Loucy (cell line): Measurements from ENCODE around the gene ATAD3A.

Source experiments
- H2AFZ ChIP-seq: fragments of 200-600 bp; sonication (generic); 2 replicates; pipeline ENCODE4 v1.6.0; 2016; ENCODE audit warnings: antibody characterized with exemption, mild to moderate bottlenecking, low read length, moderate library complexity
- H3F3A ChIP-seq: fragments of 200-600 bp; 2 replicates; pipeline ENCODE4 v1.6.0; 2016; ENCODE audit warnings: antibody characterized with exemption, low read depth, mild to moderate bottlenecking
- H3K27me3 ChIP-seq: fragments of 200-600 bp; sonication (generic); 2 replicates; pipeline ENCODE4 v1.6.1; 2014; ENCODE audit warnings: low read length, mild to moderate bottlenecking; ENCODE audit not compliant: insufficient read depth, poor library complexity, severe bottlenecking
- H3K36me3 ChIP-seq: fragments of 200-600 bp; sonication (generic); 2 replicates; pipeline ENCODE4 v1.6.1; 2016; ENCODE audit warnings: low read length; ENCODE audit not compliant: insufficient read depth
- H3K4me1 ChIP-seq: fragments of 200-600 bp; sonication (generic); 2 replicates; pipeline ENCODE4 v1.5.1; 2014; ENCODE audit warnings: low read length, mild to moderate bottlenecking; ENCODE audit not compliant: insufficient read depth, poor library complexity, severe bottlenecking
- H3K4me2 ChIP-seq: fragments of 200-600 bp; sonication (generic); 2 replicates; pipeline ENCODE4 v1.6.0; 2014; ENCODE audit warnings: antibody characterized with exemption, low read length, low read depth, mild to moderate bottlenecking; ENCODE audit not compliant: poor library complexity, severe bottlenecking
- H3K4me3 ChIP-seq: fragments of 200-600 bp; sonication (generic); 2 replicates; pipeline ENCODE4 v1.5.1; 2014; ENCODE audit warnings: low read length, mild to moderate bottlenecking, mixed read lengths; ENCODE audit not compliant: poor library complexity, severe bottlenecking
- H3K79me2 ChIP-seq: fragments of 200-600 bp; sonication (generic); 2 replicates; pipeline ENCODE4 v1.6.1; 2014; ENCODE audit warnings: low read length; ENCODE audit not compliant: insufficient read depth
- H3K9ac ChIP-seq: fragments of 200-600 bp; sonication (generic); 2 replicates; pipeline ENCODE4 v1.6.0; 2014; ENCODE audit warnings: mild to moderate bottlenecking, low read depth, low read length, moderate library complexity; ENCODE audit not compliant: poor library complexity, severe bottlenecking
- H3K9me2 ChIP-seq: fragments of 200-600 bp; sonication (generic); replicated peaks from 2 replicates; pipeline ENCODE4 v1.6.1; 2016; ENCODE audit warnings: low read depth, low read length, mixed read lengths
- H3K9me3 ChIP-seq: fragments of 200-600 bp; sonication (generic); 2 replicates; pipeline ENCODE4 v1.6.1; 2014; ENCODE audit warnings: mild to moderate bottlenecking, antibody characterized with exemption, low read length, low read depth; ENCODE audit not compliant: insufficient read depth
- H4K20me1 ChIP-seq: fragments of 200-600 bp; sonication (generic); 2 replicates; pipeline ENCODE4 v1.6.0; 2014; ENCODE audit warnings: antibody characterized with exemption, low read length, mild to moderate bottlenecking; ENCODE audit not compliant: insufficient read depth, poor library complexity, severe bottlenecking
- CTCF ChIP-seq: fragments of 200-600 bp; sonication (generic); conservative IDR thresholded peaks from 2 replicates; pipeline ENCODE4 v1.5.1; 2014; ENCODE audit warnings: mild to moderate bottlenecking, antibody characterized with exemption, low read length
- EZH2phosphoT487 ChIP-seq: fragments of 200-600 bp; IDR thresholded peaks from 2 replicates; pipeline ENCODE4 v1.6.1; 2018; ENCODE audit warnings: antibody characterized with exemption, mild to moderate bottlenecking, moderate library complexity, borderline replicate concordance

The ATAD3A gene

DNA sequence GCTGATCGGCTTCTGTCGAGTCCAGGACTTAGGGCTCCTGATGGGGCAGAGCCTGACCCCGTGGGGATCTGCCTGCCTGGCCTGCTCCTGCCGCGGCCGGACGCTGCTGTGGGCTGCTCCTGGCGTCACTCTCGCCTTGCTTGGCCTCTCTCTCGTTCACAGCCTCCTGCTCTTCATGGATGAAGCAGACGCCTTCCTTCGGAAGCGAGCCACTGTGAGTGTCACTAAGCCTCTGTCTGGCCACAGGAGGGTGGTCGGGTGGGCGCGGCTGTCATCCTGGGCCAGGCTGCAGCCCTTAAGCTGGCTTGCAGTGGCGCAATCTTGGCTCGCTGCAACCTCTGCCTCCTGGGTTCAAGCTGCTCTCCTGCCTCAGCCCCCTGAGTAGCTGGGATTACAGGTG, 24.3 kb upstream of the ATAD3A start:
- H3K79me2 ChIP-seq, result no peaks in the 10 kb centered on the region
- no peak overlapping the region for H3K4me3 ChIP-seq
- peaks cover 15% of the 10 kb centered on the region; the same call in 1 of the 2 replicates for H3K36me3 ChIP-seq
- no peak for TF ChIP-seq CTCF
- TF ChIP-seq EZH2phosphoT487, result no peak
- H3K9ac ChIP-seq, result no peak overlapping the region
- no peak overlapping the region for H3K4me2 ChIP-seq
- no peaks in the 10 kb centered on the region for H3K27me3 ChIP-seq
- no peaks in the 10 kb centered on the region for H3F3A ChIP-seq
- H3K9me2 ChIP-seq, result no peaks in the 10 kb centered on the region
- no peaks in the 10 kb centered on the region for H4K20me1 ChIP-seq
- H3K9me3 ChIP-seq, result no peaks in the 10 kb centered on the region
- no peak overlapping the region for H2AFZ ChIP-seq
- H3K4me1 ChIP-seq, result no peaks in the 10 kb centered on the region

DNA sequence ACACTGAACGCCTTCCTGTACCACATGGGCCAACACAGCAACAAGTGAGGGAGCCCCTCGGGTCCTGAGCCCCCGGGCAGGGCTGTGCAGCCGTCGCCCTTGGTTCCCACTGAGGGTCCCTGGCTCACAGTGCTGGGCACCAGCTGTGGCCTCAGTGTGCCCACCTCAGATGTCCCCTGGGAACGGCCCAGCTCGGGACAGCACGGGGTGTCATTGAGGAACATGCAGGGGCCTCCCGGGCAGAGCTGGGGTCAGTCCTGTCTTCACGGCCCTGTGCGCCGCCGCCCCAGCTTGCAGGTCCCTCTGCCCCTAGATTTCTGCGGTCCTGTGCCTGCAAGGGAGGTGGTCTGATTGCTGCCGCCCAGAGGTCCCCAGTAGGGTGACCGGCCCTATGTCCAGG, 22.7 kb upstream of the ATAD3A start:
- no peak for TF ChIP-seq CTCF
- TF ChIP-seq EZH2phosphoT487, result no peak
- Histone ChIP-seq H3K9me2 (no peaks in the 10 kb centered on the region), H3K4me2 (no peak overlapping the region), H3F3A (no peaks in the 10 kb centered on the region), H2AFZ (no peak overlapping the region), H3K9me3 (no peaks in the 10 kb centered on the region), H3K4me3 (no peak overlapping the region), H3K36me3 (peaks cover 6% of the 10 kb centered on the region; the same call in 1 of the 2 replicates), H3K79me2 (no peaks in the 10 kb centered on the region), H3K27me3 (no peaks in the 10 kb centered on the region), H4K20me1 (no peaks in the 10 kb centered on the region), H3K4me1 (no peaks in the 10 kb centered on the region), H3K9ac (no peak overlapping the region)

DNA sequence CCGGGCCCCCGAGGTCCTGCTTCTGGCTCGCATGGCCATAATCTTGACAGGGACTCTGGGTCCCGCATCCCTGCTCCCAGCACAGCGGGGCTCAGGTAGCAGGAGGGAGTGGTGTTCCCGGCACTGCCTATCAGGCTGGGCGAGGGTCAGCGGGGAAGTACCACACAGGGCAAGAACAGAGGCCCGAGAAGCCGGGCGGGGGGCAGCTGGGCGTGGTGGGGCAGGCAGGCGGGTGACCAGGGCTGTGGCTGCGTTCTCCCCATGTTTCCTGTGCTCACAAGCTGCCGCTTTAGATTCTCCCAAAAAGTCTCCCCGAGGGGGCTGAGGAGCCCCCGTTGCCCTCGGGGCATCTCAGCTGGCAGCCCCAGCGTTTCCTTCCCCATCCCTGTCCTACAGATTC, 22.1 kb upstream of the ATAD3A start:
- H3K9ac ChIP-seq, result no peak overlapping the region
- no peaks in the 10 kb centered on the region for H3K27me3 ChIP-seq
- H3K79me2 ChIP-seq, result no peaks in the 10 kb centered on the region
- no peaks in the 10 kb centered on the region for H3K9me3 ChIP-seq
- TF ChIP-seq CTCF (no peak), EZH2phosphoT487 (no peak)
- H2AFZ ChIP-seq, result no peak overlapping the region
- H3K9me2 ChIP-seq, result no peaks in the 10 kb centered on the region
- no peaks in the 10 kb centered on the region for H3F3A ChIP-seq
- no peaks in the 10 kb centered on the region for H4K20me1 ChIP-seq
- peaks cover 6% of the 10 kb centered on the region; the same call in 1 of the 2 replicates for H3K36me3 ChIP-seq
- no peak overlapping the region for H3K4me2 ChIP-seq
- no peaks in the 10 kb centered on the region for H3K4me1 ChIP-seq
- H3K4me3 ChIP-seq, result no peak overlapping the region
